Fibroblast of the conjunctiva (primary cell): ENCODE data around the gene MBP.
A peak's percentile ranks its signal among the peaks of the same experiment; 100 is the strongest.

ENCODE experiments used
- DNase-seq: peaks from one replicate; pipeline ENCODE4 v3.0.0-alpha.2; 2010; ENCODE audit warnings: low read depth

Gene MBP

GRCh38 chr18:77082316-77082955 lies 50.1 kb downstream of the MBP start:
- DNase-seq, result no peak

GRCh38 chr18:77081390-77081778 lies 51.2 kb downstream of the MBP start:
- DNase-seq, result no peak

- no peak for DNase-seq
Observed at GRCh38 chr18:77079954-77080682, 52.5 kb downstream of the MBP start.

- no peak for DNase-seq
Observed at GRCh38 chr18:77079088-77079487, 53.5 kb downstream of the MBP start.

GRCh38 chr18:77078690-77079070 lies 53.9 kb downstream of the MBP start:
- no peak for DNase-seq

GRCh38 chr18:77077941-77078689 lies 54.5 kb downstream of the MBP start:
- no peak for DNase-seq

GRCh38 chr18:77077401-77077800 lies 55.2 kb downstream of the MBP start:
- DNase-seq, result no peak

GRCh38 chr18:77076111-77076510 lies 56.5 kb downstream of the MBP start:
- DNase-seq, result no peak

- no peak for DNase-seq
Observed at GRCh38 chr18:77074431-77074830, 58.2 kb downstream of the MBP start.

GRCh38 chr18:77073336-77074093 lies 59.1 kb downstream of the MBP start:
- DNase-seq, result no peak

- no peak for DNase-seq
Observed at GRCh38 chr18:77072566-77072965, 60.0 kb downstream of the MBP start.

- peak; percentile 73 for DNase-seq
Observed at GRCh38 chr18:77071711-77072292, 60.8 kb downstream of the MBP start.

- DNase-seq, result no peak
Observed at GRCh38 chr18:77071061-77071460, 61.5 kb downstream of the MBP start.

- no peak for DNase-seq
Observed at GRCh38 chr18:77070627-77071026, 62.0 kb downstream of the MBP start.

GRCh38 chr18:77069931-77070330 lies 62.7 kb downstream of the MBP start:
- no peak for DNase-seq

GRCh38 chr18:77069482-77069881 lies 63.1 kb downstream of the MBP start:
- no peak for DNase-seq

- no peak for DNase-seq
Observed at GRCh38 chr18:77068321-77069312, 64.0 kb downstream of the MBP start.

GRCh38 chr18:77067291-77068061 lies 65.1 kb downstream of the MBP start:
- DNase-seq, result peak; percentile 83

- no peak for DNase-seq
Observed at GRCh38 chr18:77066689-77067088, 65.9 kb downstream of the MBP start.

GRCh38 chr18:77066101-77066500 lies 66.5 kb downstream of the MBP start:
- DNase-seq, result no peak
